Stimulated activated CD4-positive, alpha-beta T cell treated with anti-CD3 and anti-CD28 coated beads, Interleukin-12 subunit alpha, Interleukin-12 subunit beta, amount 100 ng/mL, for 4 hours (primary cell): ENCODE results near the gene ZNF655.

Experiments used
- DNase-seq: peaks from one replicate; pipeline ENCODE4 v3.0.0-alpha.2; 2020

Gene ZNF655

GRCh38 chr7:99607548-99607947, 49.1 kb downstream of the ZNF655 start:
- no peak for DNase-seq

GRCh38 chr7:99614495-99614894, 56.1 kb downstream of the ZNF655 start:
- no peak for DNase-seq

DNA sequence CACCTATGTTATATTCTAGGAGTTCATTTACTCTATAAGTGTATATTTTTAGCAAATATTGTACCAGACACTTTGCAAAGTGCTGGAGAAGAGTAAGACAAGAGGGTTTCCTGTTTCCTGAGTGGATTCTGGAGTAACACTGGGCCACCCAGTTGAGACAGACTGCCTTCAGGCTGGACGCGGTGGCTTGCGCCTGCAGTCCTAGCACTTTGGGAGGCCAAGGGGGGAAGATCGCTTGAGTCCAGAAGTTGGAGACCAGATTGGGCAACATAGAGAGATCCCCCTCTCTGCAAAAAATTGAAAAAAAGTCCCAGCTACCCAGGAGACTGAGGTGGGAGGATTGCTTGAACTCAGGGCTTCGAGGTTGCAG, 57.5 kb downstream of the ZNF655 start:
- DNase-seq: no peak

GRCh38 chr7:99616359-99617191, 58.1 kb downstream of the ZNF655 start, which contains the start of gene ZSCAN25:
ZSCAN25 (plus strand) TSS chr7:99616946; CDS start chr7:99619607, 2,661 bp downstream.
- peak; percentile 82 for DNase-seq

DNA sequence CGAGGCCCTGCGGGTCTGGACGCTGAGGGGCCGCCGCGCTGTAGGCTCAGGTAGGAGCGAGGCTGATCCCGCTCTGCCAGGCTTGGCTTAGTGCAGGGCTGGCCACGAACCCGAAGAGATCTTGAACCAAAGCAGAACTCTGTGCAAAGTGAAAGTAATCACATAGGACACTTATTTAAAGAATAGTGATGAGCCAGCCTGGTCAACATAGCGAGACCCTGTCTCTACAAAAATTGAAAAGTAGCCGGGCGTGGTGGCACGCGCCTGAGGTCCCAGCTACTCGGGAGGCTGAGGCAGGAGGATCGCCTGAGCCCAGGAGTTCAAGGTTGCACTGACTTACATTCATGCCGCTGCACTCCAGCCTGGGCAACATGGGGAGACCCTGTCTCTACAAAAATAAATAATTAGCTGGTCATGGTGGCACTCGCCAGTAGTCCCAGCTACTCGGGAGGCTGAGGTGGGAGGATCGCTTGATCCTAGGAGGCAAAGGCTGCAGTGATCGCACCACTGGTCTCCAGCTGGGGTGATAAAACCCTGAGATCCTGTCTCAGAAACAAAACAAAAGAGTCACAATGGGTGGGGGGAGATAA, 58.8 kb downstream of the ZNF655 start:
- no peak for DNase-seq

DNA sequence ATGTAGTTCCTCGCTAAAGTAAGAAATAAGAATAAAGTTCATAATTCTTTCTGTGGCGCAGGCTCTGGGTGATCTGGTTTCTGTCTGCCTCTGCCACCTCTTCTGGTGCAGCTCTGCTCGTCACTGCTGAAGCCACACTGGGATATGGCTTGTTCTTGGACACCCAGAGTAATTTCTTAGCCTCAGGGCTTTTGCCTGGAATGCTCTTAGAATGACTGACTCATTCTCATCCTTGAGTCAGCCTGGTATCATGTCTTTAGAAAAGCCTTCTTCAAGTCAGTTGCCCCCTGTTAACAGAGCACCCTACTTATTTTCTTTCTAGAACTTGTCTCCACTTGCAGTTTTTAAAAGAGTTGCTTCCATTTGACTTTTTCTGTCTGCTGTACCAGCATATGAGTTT, 60.3 kb downstream of the ZNF655 start:
- no peak for DNase-seq

DNA sequence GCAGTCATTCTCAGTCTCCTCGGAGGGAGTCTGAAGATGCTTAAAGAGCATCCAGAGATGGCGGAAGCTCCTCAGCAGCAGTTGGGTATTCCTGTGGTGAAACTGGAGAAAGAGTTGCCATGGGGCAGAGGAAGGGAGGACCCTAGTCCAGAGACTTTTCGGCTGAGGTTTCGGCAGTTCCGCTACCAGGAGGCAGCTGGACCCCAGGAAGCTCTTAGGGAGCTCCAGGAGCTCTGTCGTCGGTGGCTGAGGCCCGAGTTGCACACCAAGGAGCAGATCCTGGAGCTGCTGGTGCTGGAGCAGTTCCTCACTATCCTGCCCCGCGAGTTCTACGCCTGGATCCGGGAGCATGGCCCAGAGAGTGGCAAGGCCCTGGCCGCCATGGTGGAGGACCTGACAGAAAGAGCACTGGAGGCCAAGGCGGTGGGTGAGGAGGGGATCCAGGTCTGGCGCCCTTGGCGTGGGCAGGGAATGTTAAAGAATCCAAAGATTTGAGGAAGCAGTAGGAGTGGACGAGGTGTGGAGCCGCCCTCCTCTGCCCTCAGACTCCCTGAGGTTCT, 61.2 kb downstream of the ZNF655 start:
- DNase-seq: no peak

GRCh38 chr7:99621271-99621670, 62.8 kb downstream of the ZNF655 start:
- no peak for DNase-seq

- DNase-seq: no peak
These were observed 64.2 kb downstream of the ZNF655 start for GRCh38 chr7:99622596-99622995.

DNA sequence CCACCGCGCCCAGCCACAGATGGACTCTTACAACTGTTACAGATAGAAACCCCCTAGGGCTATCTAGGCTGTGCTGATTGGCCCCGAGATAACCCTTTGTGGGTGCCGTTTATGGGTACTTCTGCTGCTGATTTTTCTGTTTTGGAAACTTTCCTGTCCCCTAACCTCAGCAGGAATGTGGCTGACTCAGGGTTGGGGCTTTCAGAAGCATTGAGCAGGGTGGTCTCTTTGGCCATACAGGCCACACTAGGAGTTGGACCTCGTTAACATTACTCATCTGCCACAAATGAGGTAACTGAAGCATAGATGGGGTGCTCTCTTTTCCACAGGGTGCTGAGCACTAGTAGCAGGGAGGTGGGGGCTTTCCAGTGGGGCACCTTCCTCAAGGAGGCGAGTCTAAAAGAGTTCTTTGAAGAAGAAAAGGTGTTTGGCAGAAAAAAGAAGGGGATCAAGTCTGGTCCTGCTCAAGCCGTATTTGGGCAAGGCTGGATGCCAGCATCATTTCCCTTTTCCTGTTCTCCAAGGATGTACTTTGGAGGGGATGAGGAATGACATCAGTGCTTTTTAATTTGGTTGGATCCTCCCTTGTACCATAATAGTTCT, 64.8 kb downstream of the ZNF655 start:
- no peak for DNase-seq

DNA sequence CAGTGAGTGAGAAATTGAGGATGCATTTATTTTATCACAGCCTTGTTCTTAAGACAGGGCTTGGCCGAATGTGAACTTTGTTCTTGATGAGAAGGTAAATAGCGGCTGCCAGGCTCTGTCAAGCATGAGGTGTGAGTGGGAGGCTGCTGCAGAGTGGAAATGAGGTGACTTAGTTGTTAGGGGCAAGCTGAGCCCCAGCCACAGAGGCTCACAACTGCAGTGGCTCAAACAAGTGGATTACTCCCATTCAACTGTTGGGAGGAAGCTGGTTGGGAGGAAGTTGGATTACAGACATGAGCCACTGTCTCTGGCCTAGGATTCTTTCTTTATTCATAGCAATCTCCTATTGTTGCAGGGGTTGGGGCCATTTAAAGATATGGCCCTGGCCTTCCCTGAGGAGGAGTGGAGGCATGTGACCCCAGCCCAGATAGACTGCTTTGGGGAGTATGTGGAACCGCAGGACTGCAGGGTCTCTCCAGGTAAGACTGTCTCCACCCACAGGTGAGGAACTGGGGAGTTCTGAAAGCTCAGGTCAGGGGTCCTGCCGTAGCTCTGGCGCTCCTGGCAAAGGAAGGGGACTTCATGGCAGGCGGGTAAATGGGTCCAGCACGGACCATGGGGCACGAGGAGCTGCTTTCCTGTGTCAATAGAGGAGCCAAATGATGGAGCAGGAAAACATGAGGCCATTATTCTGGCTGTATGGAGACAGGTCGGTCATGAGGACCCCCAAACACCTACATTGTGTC, 65.4 kb downstream of the ZNF655 start:
- DNase-seq: no peak

DNA sequence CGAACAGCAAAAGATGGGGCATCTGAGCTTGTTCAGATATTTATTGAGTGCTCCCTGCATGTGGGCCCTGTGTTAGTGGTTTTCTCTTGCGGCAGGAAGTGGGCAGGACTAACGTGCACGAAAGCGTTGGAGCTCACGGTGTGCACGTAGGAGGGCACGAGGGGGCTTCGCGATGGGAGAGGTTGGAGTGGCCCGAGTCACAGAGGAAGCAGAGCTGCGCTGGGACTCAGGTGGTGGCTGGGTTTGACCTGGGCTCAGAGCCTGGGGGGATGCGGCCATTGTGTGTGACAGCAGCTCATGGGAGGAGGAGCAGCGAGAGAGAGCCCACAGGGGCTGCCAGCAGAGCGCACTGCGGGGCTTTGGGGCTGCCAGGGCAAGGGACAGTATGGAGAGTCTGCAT, 66.0 kb downstream of the ZNF655 start:
- DNase-seq: peak; percentile 41

- no peak for DNase-seq
These were observed 66.9 kb downstream of the ZNF655 start for GRCh38 chr7:99625321-99625720.

GRCh38 chr7:99625961-99626360, 67.5 kb downstream of the ZNF655 start:
- DNase-seq: no peak
